ENCODE results near the gene CACNA1E.

Gene CACNA1E

DNA sequence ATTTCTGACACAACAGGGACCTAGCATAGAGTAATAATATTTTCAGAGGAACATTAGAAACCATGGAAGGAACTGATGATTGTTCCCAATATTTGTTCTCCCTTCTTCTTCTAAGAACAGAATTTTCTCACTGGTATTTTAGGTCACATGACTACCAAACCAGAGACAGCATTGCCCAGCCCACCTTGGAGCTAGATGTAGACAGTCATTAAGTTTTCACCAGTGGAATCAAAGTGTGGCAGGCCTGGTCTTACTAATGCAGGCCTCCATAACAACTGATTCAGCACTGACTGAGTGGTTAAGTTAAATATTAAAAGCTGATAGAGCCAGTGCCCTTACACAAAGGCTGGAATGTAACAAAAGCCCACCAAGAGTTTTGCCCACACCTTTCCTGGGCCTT lies 333.8 kb downstream of the CACNA1E start:
- Histone ChIP-seq H2BK12ac (ENCODE audit: low read length) (no peak overlapping the region), H3K36me3 (ENCODE audit: control insufficient read depth in 1 of 2, insufficient read depth in 2 of 2, low read length in 2 of 2) (no peaks in the 10 kb centered on the region), H3K27ac (ENCODE audit: low read depth, low read length) (no peak overlapping the region), H4K91ac (ENCODE audit: low read depth, low read length) (no peak overlapping the region), H3K23ac (ENCODE audit: low read length) (no peak overlapping the region), H2BK120ac (ENCODE audit: insufficient read depth, low read length, poor library complexity) (no peak overlapping the region), H3K27me3 (ENCODE audit: insufficient read depth, low read length) (no peaks in the 10 kb centered on the region), H3K4ac (ENCODE audit: low read depth, low read length) (no peak overlapping the region), H2BK5ac (ENCODE audit: low read depth, low read length, poor library complexity) (no peak overlapping the region), H2AFZ (ENCODE audit: insufficient read depth, low read length, poor library complexity) (no peak overlapping the region), H3K9ac (ENCODE audit: low read length) (no peak overlapping the region), H3K4me2 (ENCODE audit: low read length) (no peak overlapping the region), H3K9me3 (ENCODE audit: insufficient read depth, low read depth, low read length) (no peaks in the 10 kb centered on the region), H2AK5ac (ENCODE audit: low read length) (no peak overlapping the region), H4K12ac (ENCODE audit: low read depth, low read length) (no peak overlapping the region), H3K79me1 (ENCODE audit: low read length) (no peaks in the 10 kb centered on the region), H3K18ac (ENCODE audit: low read length) (no peak overlapping the region), H3K4me3 (ENCODE audit: low read depth, low read length) (no peak overlapping the region), H3K79me2 (ENCODE audit: control insufficient read depth, insufficient read depth, low read length, poor library complexity) (no peaks in the 10 kb centered on the region), H3K4me1 (ENCODE audit: control insufficient read depth in 1 of 2, insufficient read depth in 2 of 2, low read length in 2 of 2) (no peaks in the 10 kb centered on the region), H4K8ac (ENCODE audit: low read depth, low read length) (no peak overlapping the region), H3K14ac (ENCODE audit: low read length) (no peak overlapping the region)
- no peak for DNase-seq

DNA sequence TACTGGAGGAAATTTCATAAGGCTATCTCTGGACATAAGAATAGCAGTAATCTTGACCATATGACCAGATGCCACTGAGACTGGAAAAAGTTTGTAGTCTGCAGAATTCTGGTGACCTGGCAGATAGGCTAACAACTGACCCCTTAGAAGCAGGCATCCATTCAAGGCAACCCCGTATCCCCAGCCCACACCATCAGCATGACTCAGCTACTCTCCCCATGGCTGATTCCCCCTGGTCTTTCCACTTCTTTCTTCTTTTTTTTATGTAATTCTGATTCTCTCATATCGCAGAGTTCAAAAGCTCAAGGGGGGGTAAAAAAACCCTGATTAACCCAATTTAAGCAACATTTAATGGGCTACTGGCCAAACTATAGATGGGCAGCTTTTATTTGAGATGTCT lies 335.1 kb downstream of the CACNA1E start:
- no peak overlapping the region for H4K12ac ChIP-seq (ENCODE audit: low read depth, low read length)
- no peak overlapping the region for H3K4ac ChIP-seq (ENCODE audit: low read depth, low read length)
- no peak overlapping the region for H2AFZ ChIP-seq (ENCODE audit: insufficient read depth, low read length, poor library complexity)
- H3K23ac ChIP-seq (ENCODE audit: low read length) = no peak overlapping the region
- no peak overlapping the region for H3K4me3 ChIP-seq (ENCODE audit: low read depth, low read length)
- no peak overlapping the region for H3K27ac ChIP-seq (ENCODE audit: low read depth, low read length)
- H3K9ac ChIP-seq (ENCODE audit: low read length) = no peak overlapping the region
- no peak overlapping the region for H3K4me2 ChIP-seq (ENCODE audit: low read length)
- no peaks in the 10 kb centered on the region for H3K79me2 ChIP-seq (ENCODE audit: control insufficient read depth, insufficient read depth, low read length, poor library complexity)
- DNase-seq = no peak
- no peak overlapping the region for H2BK12ac ChIP-seq (ENCODE audit: low read length)
- H2BK120ac ChIP-seq (ENCODE audit: insufficient read depth, low read length, poor library complexity) = no peak overlapping the region
- no peaks in the 10 kb centered on the region for H3K36me3 ChIP-seq (ENCODE audit: control insufficient read depth in 1 of 2, insufficient read depth in 2 of 2, low read length in 2 of 2)
- H2AK5ac ChIP-seq (ENCODE audit: low read length) = no peak overlapping the region
- no peaks in the 10 kb centered on the region for H3K79me1 ChIP-seq (ENCODE audit: low read length)
- H4K8ac ChIP-seq (ENCODE audit: low read depth, low read length) = no peak overlapping the region
- no CpG with 5 or more reads among the region's 2 CpGs for WGBS (ENCODE audit: extremely low coverage, insufficient coverage, insufficient read length)
- no peak overlapping the region for H2BK5ac ChIP-seq (ENCODE audit: low read depth, low read length, poor library complexity)
- no peaks in the 10 kb centered on the region for H3K9me3 ChIP-seq (ENCODE audit: insufficient read depth, low read depth, low read length)
- H3K27me3 ChIP-seq (ENCODE audit: insufficient read depth, low read length) = no peaks in the 10 kb centered on the region
- H3K4me1 ChIP-seq (ENCODE audit: control insufficient read depth in 1 of 2, insufficient read depth in 2 of 2, low read length in 2 of 2) = no peaks in the 10 kb centered on the region
- H3K14ac ChIP-seq (ENCODE audit: low read length) = no peak overlapping the region
- H4K91ac ChIP-seq (ENCODE audit: low read depth, low read length) = no peak overlapping the region
- H3K18ac ChIP-seq (ENCODE audit: low read length) = no peak overlapping the region

DNA sequence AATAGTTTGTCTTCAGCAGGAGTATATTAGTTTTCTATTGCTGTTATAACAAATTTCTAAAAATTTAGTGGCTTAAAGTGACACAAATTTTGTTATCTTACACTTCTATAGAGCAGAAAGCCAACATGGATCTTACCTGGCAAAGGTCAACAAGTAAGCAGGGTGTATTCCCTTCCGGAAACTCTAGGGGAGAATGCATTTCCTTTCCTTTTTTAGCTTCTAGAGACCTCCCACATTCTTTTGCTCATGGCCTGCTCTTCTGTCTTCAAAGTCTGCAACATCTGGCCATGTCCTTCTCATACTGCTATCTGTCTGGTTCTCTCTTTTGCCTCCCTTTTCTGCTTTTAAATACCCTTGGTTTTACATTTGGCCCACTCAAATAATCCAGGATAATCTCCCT lies 335.6 kb downstream of the CACNA1E start:
- DNase-seq = no peak
- Histone ChIP-seq H2BK5ac (ENCODE audit: low read depth, low read length, poor library complexity) (no peak overlapping the region), H3K27me3 (ENCODE audit: insufficient read depth, low read length) (no peaks in the 10 kb centered on the region), H3K36me3 (ENCODE audit: control insufficient read depth in 1 of 2, insufficient read depth in 2 of 2, low read length in 2 of 2) (no peaks in the 10 kb centered on the region), H3K27ac (ENCODE audit: low read depth, low read length) (no peak overlapping the region), H3K14ac (ENCODE audit: low read length) (no peak overlapping the region), H3K9me3 (ENCODE audit: insufficient read depth, low read depth, low read length) (no peaks in the 10 kb centered on the region), H2BK12ac (ENCODE audit: low read length) (no peak overlapping the region), H2BK120ac (ENCODE audit: insufficient read depth, low read length, poor library complexity) (no peak overlapping the region), H3K23ac (ENCODE audit: low read length) (no peak overlapping the region), H3K4me2 (ENCODE audit: low read length) (no peak overlapping the region), H2AK5ac (ENCODE audit: low read length) (no peak overlapping the region), H3K79me1 (ENCODE audit: low read length) (no peaks in the 10 kb centered on the region), H4K91ac (ENCODE audit: low read depth, low read length) (no peak overlapping the region), H3K4ac (ENCODE audit: low read depth, low read length) (no peak overlapping the region), H4K8ac (ENCODE audit: low read depth, low read length) (no peak overlapping the region), H4K12ac (ENCODE audit: low read depth, low read length) (no peak overlapping the region), H3K4me1 (ENCODE audit: control insufficient read depth in 1 of 2, insufficient read depth in 2 of 2, low read length in 2 of 2) (no peaks in the 10 kb centered on the region), H3K4me3 (ENCODE audit: low read depth, low read length) (no peak overlapping the region), H2AFZ (ENCODE audit: insufficient read depth, low read length, poor library complexity) (no peak overlapping the region), H3K18ac (ENCODE audit: low read length) (no peak overlapping the region), H3K9ac (ENCODE audit: low read length) (no peak overlapping the region), H3K79me2 (ENCODE audit: control insufficient read depth, insufficient read depth, low read length, poor library complexity) (no peaks in the 10 kb centered on the region)
- WGBS (ENCODE audit: extremely low coverage, insufficient coverage, insufficient read length) = no CpG with 5 or more reads among the region's 1 CpG

DNA sequence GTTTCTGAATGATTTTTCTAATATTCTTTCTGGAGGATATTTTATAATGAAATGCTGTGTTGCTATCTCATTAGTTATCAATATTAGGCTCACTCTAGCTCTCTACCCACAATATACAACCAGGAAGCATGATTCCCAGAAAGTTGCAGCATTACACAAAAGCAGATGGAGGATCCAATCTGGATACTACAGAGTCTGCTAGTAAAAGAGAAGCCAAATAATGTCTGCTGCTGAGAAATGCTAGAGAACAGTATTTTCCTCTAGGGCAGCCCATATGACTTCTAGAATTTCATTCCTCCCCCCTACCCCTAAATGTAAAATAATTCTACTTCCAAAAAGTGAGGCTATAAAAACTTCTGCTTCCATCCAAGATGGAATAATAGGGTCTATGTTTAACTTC lies 338.4 kb downstream of the CACNA1E start:
- H3K27me3 ChIP-seq (ENCODE audit: insufficient read depth, low read length) = no peaks in the 10 kb centered on the region
- H3K36me3 ChIP-seq (ENCODE audit: control insufficient read depth in 1 of 2, insufficient read depth in 2 of 2, low read length in 2 of 2) = no peaks in the 10 kb centered on the region
- no peak overlapping the region for H3K18ac ChIP-seq (ENCODE audit: low read length)
- no peaks in the 10 kb centered on the region for H3K9me3 ChIP-seq (ENCODE audit: insufficient read depth, low read depth, low read length)
- no peaks in the 10 kb centered on the region for H3K79me2 ChIP-seq (ENCODE audit: control insufficient read depth, insufficient read depth, low read length, poor library complexity)
- H3K14ac ChIP-seq (ENCODE audit: low read length) = no peak overlapping the region
- H2BK5ac ChIP-seq (ENCODE audit: low read depth, low read length, poor library complexity) = no peak overlapping the region
- no peak overlapping the region for H2BK12ac ChIP-seq (ENCODE audit: low read length)
- H3K4me3 ChIP-seq (ENCODE audit: low read depth, low read length) = no peak overlapping the region
- no peak overlapping the region for H2AK5ac ChIP-seq (ENCODE audit: low read length)
- no peak overlapping the region for H4K91ac ChIP-seq (ENCODE audit: low read depth, low read length)
- no peaks in the 10 kb centered on the region for H3K4me1 ChIP-seq (ENCODE audit: control insufficient read depth in 1 of 2, insufficient read depth in 2 of 2, low read length in 2 of 2)
- H4K12ac ChIP-seq (ENCODE audit: low read depth, low read length) = no peak overlapping the region
- no peak overlapping the region for H3K4ac ChIP-seq (ENCODE audit: low read depth, low read length)
- no peak overlapping the region for H2AFZ ChIP-seq (ENCODE audit: insufficient read depth, low read length, poor library complexity)
- H3K27ac ChIP-seq (ENCODE audit: low read depth, low read length) = no peak overlapping the region
- no peak overlapping the region for H3K23ac ChIP-seq (ENCODE audit: low read length)
- no peak overlapping the region for H3K4me2 ChIP-seq (ENCODE audit: low read length)
- DNase-seq = no peak
- no peak overlapping the region for H3K9ac ChIP-seq (ENCODE audit: low read length)
- H4K8ac ChIP-seq (ENCODE audit: low read depth, low read length) = no peak overlapping the region
- H2BK120ac ChIP-seq (ENCODE audit: insufficient read depth, low read length, poor library complexity) = no peak overlapping the region
- H3K79me1 ChIP-seq (ENCODE audit: low read length) = no peaks in the 10 kb centered on the region
